GM12878 (cell line): ENCODE results near the gene TGFB3.

ENCODE experiments used
- CTCF ChIP-seq, 3 experiments: IDR thresholded peaks in 2 of 3; conservative IDR thresholded peaks in 1 of 3; 2 replicates each; pipeline ENCODE4 v1.5.1; 2011; ENCODE audit warnings: low read depth in 3 of 3, low read length in 3 of 3, mild to moderate bottlenecking in 3 of 3, control low read depth in 2 of 3, moderate library complexity in 2 of 3, inconsistent platforms in 1 of 3, mixed read lengths in 1 of 3; ENCODE audit not compliant: control insufficient read depth in 2 of 3, insufficient read depth in 1 of 3; ENCODE audit errors: extremely low read depth in 1 of 3
- E2F4 ChIP-seq: IDR thresholded peaks from 2 replicates; pipeline ENCODE4 v1.6.1; 2012; ENCODE audit warnings: low read depth, low read length, improper control_type of control experiment
- POLR2AphosphoS2 ChIP-seq: IDR thresholded peaks from 2 replicates; pipeline ENCODE4 v1.6.1; 2011; ENCODE audit warnings: low read depth, mild to moderate bottlenecking, low read length, improper control_type of control experiment, moderate library complexity
- SKIL ChIP-seq: fragments of 450-650 bp; IDR thresholded peaks from 2 replicates; pipeline ENCODE4 v1.6.1; 2017; ENCODE audit warnings: mild to moderate bottlenecking, low read depth, inconsistent platforms; ENCODE audit not compliant: poor library complexity, severe bottlenecking
- YY1 ChIP-seq: IDR thresholded peaks from 2 replicates; pipeline ENCODE4 v1.6.1; 2011; ENCODE audit warnings: low read depth, mild to moderate bottlenecking, low read length
- TF ChIP-seq, protein P1 (sequence below): IDR thresholded peaks from 2 replicates; pipeline ENCODE4 v1.6.1; 2012; ENCODE audit warnings: low read depth, low read length, improper control_type of control experiment

GRCh38 chr14:75999511-76000190, 17.9 kb upstream of the TGFB3 start:
- TF ChIP-seq, protein P1, sequence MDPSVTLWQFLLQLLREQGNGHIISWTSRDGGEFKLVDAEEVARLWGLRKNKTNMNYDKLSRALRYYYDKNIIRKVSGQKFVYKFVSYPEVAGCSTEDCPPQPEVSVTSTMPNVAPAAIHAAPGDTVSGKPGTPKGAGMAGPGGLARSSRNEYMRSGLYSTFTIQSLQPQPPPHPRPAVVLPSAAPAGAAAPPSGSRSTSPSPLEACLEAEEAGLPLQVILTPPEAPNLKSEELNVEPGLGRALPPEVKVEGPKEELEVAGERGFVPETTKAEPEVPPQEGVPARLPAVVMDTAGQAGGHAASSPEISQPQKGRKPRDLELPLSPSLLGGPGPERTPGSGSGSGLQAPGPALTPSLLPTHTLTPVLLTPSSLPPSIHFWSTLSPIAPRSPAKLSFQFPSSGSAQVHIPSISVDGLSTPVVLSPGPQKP = no peak
- TF ChIP-seq CTCF (IDR thresholded peaks at IDR 0.05 in 2 of 3, conservative IDR thresholded peaks at IDR 0.05 in 1 of 3; ENCODE audit: control insufficient read depth in 2 of 3, extremely low read depth in 1 of 3, insufficient read depth in 1 of 3, low read depth in 3 of 3, low read length in 3 of 3) (no peak), SKIL (no peak), POLR2AphosphoS2 (no peak), YY1 (no peak), E2F4 (no peak)
